HCEC 1CT (cell line): ENCODE measurements around the gene UGT2B28.
"Not testable (repeated sequence)": the region's sequence is repeated elsewhere in the genome, so short reads cannot be mapped to it uniquely, and the experiment has no call there.

ENCODE experiments used
- DNase-seq: peaks from one replicate; pipeline ENCODE4 v3.0.0-alpha.2; 2017

UGT2B28 gene

GRCh38 chr4:69343558-69344420, 63.5 kb downstream of the UGT2B28 start:
- not testable (repeated sequence) for DNase-seq
